HG02623 (cell line): Measurements from ENCODE around the gene MCCC2.
"Not testable (repeated sequence)": the region's sequence is repeated elsewhere in the genome, so short reads cannot be mapped to it uniquely, and the experiment has no call there.

Experiments
- ATAC-seq: cut with Tn5 transposase; IDR thresholded peaks from one replicate; pipeline ENCODE4 v1.9.1; 2021; ENCODE audit warnings: moderate library complexity; ENCODE audit not compliant: unreplicated experiment

Gene MCCC2

GRCh38 chr5:71586941-71587765 is at the start of gene MCCC2:
TSS of gene MCCC2 (plus strand) at chr5:71587340. CDS start at chr5:71587426, 86 bp downstream.
- ATAC-seq: peak; percentile 96

- ATAC-seq: no peak
Observed at GRCh38 chr5:71537687-71538086, 49.5 kb upstream of the MCCC2 start.

- ATAC-seq: not testable (repeated sequence)
Observed at GRCh38 chr5:71550885-71551284, 36.3 kb upstream of the MCCC2 start.

- not testable (repeated sequence) for ATAC-seq
Observed at GRCh38 chr5:71551582-71551981, 35.6 kb upstream of the MCCC2 start.

DNA sequence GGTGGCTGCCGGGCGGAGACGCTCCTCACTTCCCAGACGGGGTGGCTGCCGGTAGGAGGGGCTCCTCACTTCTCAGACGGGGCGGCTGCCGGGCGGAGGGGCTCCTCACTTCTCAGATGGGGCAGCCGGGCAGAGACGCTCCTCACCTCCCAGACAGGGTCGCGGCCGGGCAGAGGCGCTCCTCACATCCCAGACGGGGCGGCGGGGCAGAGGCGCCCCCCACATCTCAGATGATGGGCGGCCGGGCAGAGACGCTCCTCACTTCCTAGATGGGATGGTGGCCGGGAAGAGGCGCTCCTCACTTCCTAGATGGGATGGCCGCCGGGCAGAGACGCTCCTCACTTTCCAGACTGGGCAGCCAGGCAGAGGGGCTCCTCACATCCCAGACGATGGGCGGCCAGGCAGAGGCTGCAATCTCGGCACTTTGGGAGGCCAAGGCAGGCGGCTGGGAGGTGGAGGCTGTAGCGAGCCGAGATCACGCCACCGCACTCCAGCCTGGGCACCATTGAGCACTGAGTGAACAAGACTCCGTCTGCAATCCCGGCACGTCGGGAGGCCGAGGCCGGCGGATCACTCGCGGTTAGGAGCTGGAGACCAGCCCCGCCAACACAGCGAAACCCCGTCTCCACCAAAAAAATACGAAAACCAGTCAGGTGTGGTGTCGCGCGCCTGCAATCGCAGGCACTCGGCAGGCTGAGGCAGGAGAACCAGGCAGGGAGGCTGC is 35.0 kb upstream of the MCCC2 start:
- ATAC-seq: not testable (repeated sequence)

GRCh38 chr5:71563161-71563560 is 24.0 kb upstream of the MCCC2 start:
- no peak for ATAC-seq

DNA sequence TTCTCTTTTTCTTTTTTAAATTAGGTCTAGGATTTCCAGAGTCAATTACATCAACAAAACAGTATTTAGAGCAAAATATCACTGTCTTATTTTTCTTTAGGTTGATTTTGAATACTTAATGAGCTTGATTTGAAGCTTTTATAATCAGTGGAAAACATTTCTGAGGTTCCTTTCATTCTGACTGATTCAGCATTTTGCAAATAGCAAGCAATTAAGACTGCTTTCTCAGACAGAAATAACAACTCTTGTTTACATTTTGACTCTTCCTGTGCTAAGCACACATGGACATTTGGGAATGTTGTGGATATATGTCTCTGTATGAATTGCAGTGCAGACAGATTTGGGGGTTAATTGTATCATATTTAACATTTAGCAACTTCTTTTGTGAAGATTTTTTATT is 22.2 kb upstream of the MCCC2 start:
- ATAC-seq: no peak

- no peak for ATAC-seq
Observed at GRCh38 chr5:71569748-71570509, 17.2 kb upstream of the MCCC2 start.

DNA sequence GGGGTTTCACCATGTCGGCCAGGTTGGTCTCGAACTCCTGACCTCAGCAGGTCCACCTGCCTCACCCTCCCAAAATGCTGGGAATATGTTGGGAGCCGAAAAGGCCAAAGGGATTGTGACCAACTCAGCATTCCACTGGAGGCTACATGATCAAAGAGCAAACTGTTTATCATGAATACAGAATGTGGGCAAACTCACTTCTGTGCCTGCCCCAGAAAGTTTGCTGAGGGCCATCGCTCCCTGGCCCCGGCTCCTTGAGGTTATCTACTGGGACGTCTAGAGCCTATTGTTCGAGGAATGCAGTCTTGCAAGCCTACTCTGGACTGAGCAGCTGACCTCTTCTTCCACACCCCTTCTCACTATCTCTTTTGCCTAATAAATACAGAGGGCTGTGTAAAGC is 15.3 kb upstream of the MCCC2 start:
- not testable (repeated sequence) for ATAC-seq

GRCh38 chr5:71573591-71573990 is 13.5 kb upstream of the MCCC2 start:
- no peak for ATAC-seq

DNA sequence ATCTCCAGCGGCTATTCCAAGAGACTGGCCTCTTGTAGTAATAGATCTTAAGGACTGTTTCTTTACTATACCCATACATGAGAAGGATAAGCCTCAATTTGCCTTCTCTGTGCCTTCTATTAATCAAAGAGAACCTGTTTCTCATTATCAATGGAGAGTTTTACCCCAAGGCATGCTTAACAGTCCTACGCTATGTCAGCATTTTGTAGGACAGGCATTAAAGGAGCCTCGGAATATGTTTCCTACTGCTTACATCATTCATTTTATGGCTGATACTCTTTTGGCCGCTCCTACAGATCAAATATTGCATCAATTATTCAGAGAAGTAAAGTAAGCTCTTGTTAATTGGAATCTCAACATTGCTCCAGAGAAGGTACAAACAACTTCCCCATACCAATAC is 11.6 kb upstream of the MCCC2 start:
- ATAC-seq: not testable (repeated sequence)

- ATAC-seq: no peak
Observed at GRCh38 chr5:71576241-71576640, 10.9 kb upstream of the MCCC2 start.

GRCh38 chr5:71577839-71578238 is 9.3 kb upstream of the MCCC2 start:
- ATAC-seq: not testable (repeated sequence)

DNA sequence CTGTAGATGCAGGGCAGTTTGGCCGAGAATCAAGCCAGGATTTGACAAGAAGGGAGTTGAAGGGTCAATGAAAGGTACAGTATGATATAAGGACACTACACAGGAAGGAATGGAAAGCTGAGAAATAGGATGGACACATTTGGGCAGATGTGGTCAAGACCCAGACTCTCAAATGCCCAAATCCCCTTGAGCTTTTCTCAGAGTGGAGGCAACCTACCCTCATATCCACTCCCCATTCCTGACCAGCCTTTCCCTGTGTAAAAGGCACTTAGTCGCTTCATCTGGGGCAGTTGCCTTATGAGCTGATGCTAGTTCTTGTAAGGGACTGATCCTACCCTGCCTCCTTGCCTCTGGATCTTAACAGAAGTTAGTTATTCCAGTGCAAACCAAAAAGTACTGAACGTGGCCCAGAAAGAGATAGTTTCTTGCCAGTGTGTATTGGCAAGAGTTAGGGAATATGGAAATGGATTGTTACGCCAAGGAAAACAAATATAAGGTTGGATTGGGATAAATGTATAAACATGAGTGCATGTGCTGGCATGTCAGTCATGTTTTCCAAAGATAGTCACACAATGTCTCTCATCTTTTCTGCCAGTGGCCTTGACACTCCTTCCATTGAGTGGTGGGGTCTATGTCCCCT is 4.1 kb upstream of the MCCC2 start:
- ATAC-seq: no peak

- ATAC-seq: peak; percentile 2
Observed at GRCh38 chr5:71586052-71586940, 844 bp upstream of the MCCC2 start.

DNA sequence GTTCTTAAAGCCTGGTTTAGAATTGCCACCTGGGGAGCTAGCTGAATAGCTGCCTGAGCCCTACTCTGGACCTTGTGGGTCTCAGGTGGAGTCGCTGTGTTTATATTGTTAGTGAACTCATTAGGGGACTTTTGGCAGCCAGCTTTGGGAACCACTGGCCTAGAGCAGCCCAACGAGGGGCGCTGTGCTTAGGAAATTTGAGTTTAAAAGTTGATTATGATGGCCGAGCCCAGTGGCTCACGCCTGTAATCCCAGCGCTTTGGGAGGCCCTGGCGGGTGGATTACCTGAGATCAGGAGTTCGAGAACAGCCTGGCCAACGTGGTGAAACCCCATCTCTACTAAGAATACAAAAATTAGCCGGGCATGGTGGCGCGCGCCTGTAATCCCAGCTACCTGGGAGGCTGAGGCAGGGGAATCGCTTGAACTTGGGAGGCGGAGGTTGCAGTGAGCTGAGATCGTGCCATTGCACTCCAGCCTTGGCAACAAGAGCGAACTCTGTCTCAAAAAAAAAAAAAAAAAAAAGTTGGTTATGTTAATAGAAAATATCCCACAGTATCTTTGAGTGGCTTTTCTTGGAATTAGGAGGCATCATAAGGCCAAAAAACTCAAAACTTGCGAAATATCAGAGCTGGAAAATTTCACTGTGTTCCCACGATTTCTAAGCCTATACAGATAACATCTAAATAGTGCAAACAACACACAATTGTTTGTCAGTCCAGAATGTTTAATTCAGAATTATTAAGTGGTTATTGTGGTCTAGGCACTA is 809 bp downstream of the MCCC2 start:
- ATAC-seq: peak; percentile 0

DNA sequence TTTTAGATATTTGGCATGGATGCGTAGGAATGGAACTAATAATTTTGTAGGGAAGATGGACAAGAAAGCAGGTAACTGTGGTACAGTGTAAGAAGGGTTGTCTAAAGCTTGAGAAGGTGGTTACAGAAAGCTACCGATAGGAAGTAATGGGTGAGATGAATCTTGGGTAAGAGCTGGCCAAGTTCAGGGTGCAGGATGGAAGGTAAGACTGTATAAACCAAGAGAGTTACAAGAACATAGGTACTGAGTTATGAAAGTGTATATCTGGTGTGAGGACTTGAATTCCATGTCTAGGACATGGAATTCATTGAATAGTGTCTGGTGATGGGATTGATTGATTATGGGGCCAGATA is 1.4 kb downstream of the MCCC2 start:
- ATAC-seq: no peak

GRCh38 chr5:71589903-71590302 is 2.8 kb downstream of the MCCC2 start:
- no peak for ATAC-seq

DNA sequence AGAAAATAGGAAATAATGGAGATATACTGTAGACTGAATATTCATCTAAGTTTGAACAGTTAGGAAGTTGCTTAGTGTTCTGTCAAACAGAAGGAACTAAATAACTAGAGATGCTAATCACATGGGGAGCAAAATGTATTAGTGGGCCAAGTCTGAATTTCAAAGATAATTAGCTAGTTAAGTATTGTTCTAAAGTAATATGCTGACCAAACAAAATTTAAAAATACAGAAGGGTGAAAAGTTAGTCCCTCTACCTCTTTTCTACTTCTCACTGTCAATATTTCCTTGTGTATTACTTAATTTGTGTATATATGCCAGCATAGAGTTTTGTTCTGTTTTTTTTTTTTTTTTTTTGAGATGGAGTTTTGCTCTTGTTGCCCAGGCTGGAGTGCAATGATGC is 4.0 kb downstream of the MCCC2 start:
- no peak for ATAC-seq
